WTC11 (cell line): Measurements from ENCODE around the gene FBXW4. TPM values are rescaled to one million over a fixed set of nuclear protein-coding genes. Genes with fewer than 3 reads are reported as not detected.

ENCODE experiments used
- CREB1 ChIP-seq: sonication (generic); formaldehyde crosslinking; IDR thresholded peaks from 2 replicates; pipeline ENCODE4 v1.8.0; 2023; ENCODE audit warnings: mild to moderate bottlenecking, missing genetic modification reagents
- CREM ChIP-seq: sonication (generic); formaldehyde crosslinking; IDR thresholded peaks from 2 replicates; pipeline ENCODE4 v1.8.1; 2022; ENCODE audit warnings: mild to moderate bottlenecking, missing genetic modification reagents, moderate library complexity
- FOXJ3 ChIP-seq: sonication (generic); formaldehyde crosslinking; IDR thresholded peaks from 2 replicates; pipeline ENCODE4 v1.9.0; 2021; ENCODE audit warnings: missing genetic modification reagents, mild to moderate bottlenecking, borderline replicate concordance
- HMGA2 ChIP-seq: fragments of 250-450 bp; sonication (Bioruptor Pico); IDR thresholded peaks from 2 replicates; pipeline ENCODE4 v1.4.0; 2021; ENCODE audit warnings: mild to moderate bottlenecking, moderate library complexity
- JUN ChIP-seq: sonication (generic); formaldehyde crosslinking; IDR thresholded peaks from 2 replicates; pipeline ENCODE4 v1.8.0; 2023; ENCODE audit warnings: mild to moderate bottlenecking, missing genetic modification reagents
- MXD4 ChIP-seq: fragments of 250-450 bp; sonication (Bioruptor Pico); IDR thresholded peaks from 2 replicates; pipeline ENCODE4 v1.8.0; 2021; ENCODE audit warnings: mild to moderate bottlenecking, moderate library complexity, borderline replicate concordance
- OVOL2 ChIP-seq: fragments of 250-450 bp; sonication (Bioruptor Pico); IDR thresholded peaks from 2 replicates; pipeline ENCODE4 v1.9.0; 2021; ENCODE audit warnings: mild to moderate bottlenecking, borderline replicate concordance
- RELA ChIP-seq: sonication (generic); formaldehyde crosslinking; IDR thresholded peaks from 2 replicates; pipeline ENCODE4 v1.8.1; 2022; ENCODE audit warnings: missing genetic modification reagents, mild to moderate bottlenecking, borderline replicate concordance
- RORB ChIP-seq: fragments of 250-450 bp; sonication (Bioruptor Pico); IDR thresholded peaks from 2 replicates; pipeline ENCODE4 v1.9.0; 2021; ENCODE audit warnings: mild to moderate bottlenecking
- TCF7 ChIP-seq: sonication (generic); formaldehyde crosslinking; IDR thresholded peaks from 2 replicates; pipeline ENCODE4 v1.8.0; 2022; ENCODE audit warnings: mild to moderate bottlenecking, low read depth, missing genetic modification reagents, moderate library complexity
- total RNA-seq: library from RNA; stranded (reverse); gene quantifications from 3 replicates; pipeline ENCODE4 v1.2.3, GENCODE V29; 2021
- TF ChIP-seq, protein P1 (sequence below): sonication (generic); formaldehyde crosslinking; IDR thresholded peaks from 2 replicates; pipeline ENCODE4 v1.8.1; 2023; ENCODE audit warnings: mild to moderate bottlenecking, missing genetic modification reagents, borderline replicate concordance
- TF ChIP-seq, protein P2 (sequence below): fragments of 250-450 bp; sonication (Bioruptor Pico); conservative IDR thresholded peaks from 2 replicates; pipeline ENCODE4 v1.9.0; 2021; ENCODE audit warnings: mild to moderate bottlenecking
- TF ChIP-seq, protein P3 (sequence below): sonication (generic); formaldehyde crosslinking; IDR thresholded peaks from 2 replicates; pipeline ENCODE4 v1.8.1; 2022; ENCODE audit warnings: mild to moderate bottlenecking, missing genetic modification reagents, moderate library complexity, borderline replicate concordance
- TF ChIP-seq, protein P4 (sequence below): fragments of 250-450 bp; sonication (Bioruptor Pico); IDR thresholded peaks from 2 replicates; pipeline ENCODE4 v1.9.0; 2021; ENCODE audit warnings: mild to moderate bottlenecking
- TF ChIP-seq, protein P5 (sequence below): fragments of 250-450 bp; sonication (Bioruptor Pico); IDR thresholded peaks from 2 replicates; pipeline ENCODE4 v2.1.2; 2022; ENCODE audit warnings: mild to moderate bottlenecking, moderate library complexity
- TF ChIP-seq, protein P6 (sequence below): sonication (generic); formaldehyde crosslinking; IDR thresholded peaks from 2 replicates; pipeline ENCODE4 v1.8.0; 2023; ENCODE audit warnings: missing genetic modification reagents

Gene FBXW4
- total RNA-seq, 1 experiment from 2014 or later = 45.3 TPM

DNA sequence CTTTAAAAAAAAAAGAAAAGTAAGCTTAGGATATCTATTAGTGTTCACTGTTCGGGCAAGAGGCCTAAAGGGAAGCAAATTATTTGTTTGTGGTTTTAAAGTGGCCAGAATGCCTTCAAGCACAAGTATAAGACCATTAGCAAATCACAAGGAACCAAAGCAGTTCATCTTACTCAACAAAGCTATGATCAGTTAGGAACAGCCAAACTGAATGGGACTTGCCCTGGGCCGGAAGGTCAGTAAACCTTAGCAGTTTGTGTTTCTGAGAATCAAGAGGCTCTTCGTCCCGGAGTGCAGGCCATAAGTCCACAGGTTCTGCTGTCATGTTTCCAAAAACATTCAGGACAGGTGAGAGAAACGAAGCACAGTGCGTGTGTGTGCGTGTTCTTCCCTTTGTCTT lies 4.5 kb downstream of the FBXW4 start (continued):
- TF ChIP-seq, protein P1, sequence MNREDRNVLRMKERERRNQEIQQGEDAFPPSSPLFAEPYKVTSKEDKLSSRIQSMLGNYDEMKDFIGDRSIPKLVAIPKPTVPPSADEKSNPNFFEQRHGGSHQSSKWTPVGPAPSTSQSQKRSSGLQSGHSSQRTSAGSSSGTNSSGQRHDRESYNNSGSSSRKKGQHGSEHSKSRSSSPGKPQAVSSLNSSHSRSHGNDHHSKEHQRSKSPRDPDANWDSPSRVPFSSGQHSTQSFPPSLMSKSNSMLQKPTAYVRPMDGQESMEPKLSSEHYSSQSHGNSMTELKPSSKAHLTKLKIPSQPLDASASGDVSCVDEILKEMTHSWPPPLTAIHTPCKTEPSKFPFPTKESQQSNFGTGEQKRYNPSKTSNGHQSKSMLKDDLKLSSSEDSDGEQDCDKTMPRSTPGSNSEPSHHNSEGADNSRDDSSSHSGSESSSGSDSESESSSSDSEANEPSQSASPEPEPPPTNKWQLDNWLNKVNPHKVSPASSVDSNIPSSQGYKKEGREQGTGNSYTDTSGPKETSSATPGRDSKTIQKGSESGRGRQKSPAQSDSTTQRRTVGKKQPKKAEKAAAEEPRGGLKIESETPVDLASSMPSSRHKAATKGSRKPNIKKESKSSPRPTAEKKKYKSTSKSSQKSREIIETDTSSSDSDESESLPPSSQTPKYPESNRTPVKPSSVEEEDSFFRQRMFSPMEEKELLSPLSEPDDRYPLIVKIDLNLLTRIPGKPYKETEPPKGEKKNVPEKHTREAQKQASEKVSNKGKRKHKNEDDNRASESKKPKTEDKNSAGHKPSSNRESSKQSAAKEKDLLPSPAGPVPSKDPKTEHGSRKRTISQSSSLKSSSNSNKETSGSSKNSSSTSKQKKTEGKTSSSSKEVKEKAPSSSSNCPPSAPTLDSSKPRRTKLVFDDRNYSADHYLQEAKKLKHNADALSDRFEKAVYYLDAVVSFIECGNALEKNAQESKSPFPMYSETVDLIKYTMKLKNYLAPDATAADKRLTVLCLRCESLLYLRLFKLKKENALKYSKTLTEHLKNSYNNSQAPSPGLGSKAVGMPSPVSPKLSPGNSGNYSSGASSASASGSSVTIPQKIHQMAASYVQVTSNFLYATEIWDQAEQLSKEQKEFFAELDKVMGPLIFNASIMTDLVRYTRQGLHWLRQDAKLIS (CRISPR knock-in tag) = no peak
- TF ChIP-seq CREB1 (CRISPR knock-in tag) = no peak
- no peak for TF ChIP-seq JUN
- no peak for TF ChIP-seq FOXJ3 (CRISPR knock-in tag)
- TF ChIP-seq, protein P2, sequence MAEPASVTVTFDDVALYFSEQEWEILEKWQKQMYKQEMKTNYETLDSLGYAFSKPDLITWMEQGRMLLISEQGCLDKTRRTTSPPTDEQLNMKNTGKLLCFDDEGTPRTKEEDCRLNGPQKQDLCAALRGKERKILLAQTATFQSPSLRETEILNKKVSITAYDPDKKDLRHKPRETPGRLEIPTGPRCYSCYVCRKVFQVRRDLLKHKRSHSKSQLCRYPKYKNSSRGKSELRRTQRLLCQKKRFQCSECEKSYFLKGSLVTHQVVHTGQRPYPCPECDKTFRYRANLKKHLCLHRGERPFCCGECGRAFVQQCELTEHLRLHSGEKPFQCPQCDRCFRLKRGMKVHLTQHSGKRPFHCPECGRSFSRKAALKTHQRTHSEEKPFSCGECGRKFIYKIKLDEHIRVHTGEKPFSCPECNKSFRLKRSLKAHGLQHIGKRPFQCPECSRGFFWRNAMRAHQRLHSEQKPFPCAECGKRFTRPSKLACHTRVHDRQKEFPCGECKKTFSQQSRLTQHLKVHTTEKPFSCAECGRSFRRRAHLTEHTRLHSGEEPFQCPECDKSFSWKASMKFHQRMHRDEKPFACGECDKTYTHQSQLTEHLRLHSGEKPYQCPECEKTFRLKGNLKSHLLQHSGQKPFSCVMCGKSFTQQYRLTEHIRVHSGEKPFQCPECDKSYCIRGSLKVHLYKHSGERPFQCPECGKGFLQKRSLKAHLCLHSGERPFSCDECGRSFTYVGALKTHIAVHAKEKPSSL = no peak
- TF ChIP-seq OVOL2 (CRISPR knock-in tag) = no peak
- TF ChIP-seq CREM (CRISPR knock-in tag) = no peak
- no peak for TF ChIP-seq RORB (CRISPR knock-in tag)
- TF ChIP-seq MXD4 (CRISPR knock-in tag) = no peak
- TF ChIP-seq, protein P3, sequence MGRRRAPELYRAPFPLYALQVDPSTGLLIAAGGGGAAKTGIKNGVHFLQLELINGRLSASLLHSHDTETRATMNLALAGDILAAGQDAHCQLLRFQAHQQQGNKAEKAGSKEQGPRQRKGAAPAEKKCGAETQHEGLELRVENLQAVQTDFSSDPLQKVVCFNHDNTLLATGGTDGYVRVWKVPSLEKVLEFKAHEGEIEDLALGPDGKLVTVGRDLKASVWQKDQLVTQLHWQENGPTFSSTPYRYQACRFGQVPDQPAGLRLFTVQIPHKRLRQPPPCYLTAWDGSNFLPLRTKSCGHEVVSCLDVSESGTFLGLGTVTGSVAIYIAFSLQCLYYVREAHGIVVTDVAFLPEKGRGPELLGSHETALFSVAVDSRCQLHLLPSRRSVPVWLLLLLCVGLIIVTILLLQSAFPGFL (CRISPR knock-in tag) = no peak
- TF ChIP-seq, protein P4, sequence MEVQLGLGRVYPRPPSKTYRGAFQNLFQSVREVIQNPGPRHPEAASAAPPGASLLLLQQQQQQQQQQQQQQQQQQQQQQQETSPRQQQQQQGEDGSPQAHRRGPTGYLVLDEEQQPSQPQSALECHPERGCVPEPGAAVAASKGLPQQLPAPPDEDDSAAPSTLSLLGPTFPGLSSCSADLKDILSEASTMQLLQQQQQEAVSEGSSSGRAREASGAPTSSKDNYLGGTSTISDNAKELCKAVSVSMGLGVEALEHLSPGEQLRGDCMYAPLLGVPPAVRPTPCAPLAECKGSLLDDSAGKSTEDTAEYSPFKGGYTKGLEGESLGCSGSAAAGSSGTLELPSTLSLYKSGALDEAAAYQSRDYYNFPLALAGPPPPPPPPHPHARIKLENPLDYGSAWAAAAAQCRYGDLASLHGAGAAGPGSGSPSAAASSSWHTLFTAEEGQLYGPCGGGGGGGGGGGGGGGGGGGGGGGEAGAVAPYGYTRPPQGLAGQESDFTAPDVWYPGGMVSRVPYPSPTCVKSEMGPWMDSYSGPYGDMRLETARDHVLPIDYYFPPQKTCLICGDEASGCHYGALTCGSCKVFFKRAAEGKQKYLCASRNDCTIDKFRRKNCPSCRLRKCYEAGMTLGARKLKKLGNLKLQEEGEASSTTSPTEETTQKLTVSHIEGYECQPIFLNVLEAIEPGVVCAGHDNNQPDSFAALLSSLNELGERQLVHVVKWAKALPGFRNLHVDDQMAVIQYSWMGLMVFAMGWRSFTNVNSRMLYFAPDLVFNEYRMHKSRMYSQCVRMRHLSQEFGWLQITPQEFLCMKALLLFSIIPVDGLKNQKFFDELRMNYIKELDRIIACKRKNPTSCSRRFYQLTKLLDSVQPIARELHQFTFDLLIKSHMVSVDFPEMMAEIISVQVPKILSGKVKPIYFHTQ = no peak
- no peak for TF ChIP-seq TCF7 (CRISPR knock-in tag)
- TF ChIP-seq, protein P5, sequence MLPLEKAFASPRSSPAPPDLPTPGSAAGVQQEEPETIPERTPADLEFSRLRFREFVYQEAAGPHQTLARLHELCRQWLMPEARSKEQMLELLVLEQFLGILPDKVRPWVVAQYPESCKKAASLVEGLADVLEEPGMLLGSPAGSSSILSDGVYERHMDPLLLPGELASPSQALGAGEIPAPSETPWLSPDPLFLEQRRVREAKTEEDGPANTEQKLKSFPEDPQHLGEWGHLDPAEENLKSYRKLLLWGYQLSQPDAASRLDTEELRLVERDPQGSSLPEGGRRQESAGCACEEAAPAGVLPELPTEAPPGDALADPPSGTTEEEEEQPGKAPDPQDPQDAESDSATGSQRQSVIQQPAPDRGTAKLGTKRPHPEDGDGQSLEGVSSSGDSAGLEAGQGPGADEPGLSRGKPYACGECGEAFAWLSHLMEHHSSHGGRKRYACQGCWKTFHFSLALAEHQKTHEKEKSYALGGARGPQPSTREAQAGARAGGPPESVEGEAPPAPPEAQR (CRISPR knock-in tag) = no peak
- no peak for TF ChIP-seq RELA (CRISPR knock-in tag)
- TF ChIP-seq HMGA2 (CRISPR knock-in tag) = no peak
- TF ChIP-seq, protein P6, sequence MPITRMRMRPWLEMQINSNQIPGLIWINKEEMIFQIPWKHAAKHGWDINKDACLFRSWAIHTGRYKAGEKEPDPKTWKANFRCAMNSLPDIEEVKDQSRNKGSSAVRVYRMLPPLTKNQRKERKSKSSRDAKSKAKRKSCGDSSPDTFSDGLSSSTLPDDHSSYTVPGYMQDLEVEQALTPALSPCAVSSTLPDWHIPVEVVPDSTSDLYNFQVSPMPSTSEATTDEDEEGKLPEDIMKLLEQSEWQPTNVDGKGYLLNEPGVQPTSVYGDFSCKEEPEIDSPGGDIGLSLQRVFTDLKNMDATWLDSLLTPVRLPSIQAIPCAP (CRISPR knock-in tag) = no peak
